ENCODE measurements around the gene DDX42.

DDX42 gene

GRCh38 chr17:63823659-63824331, 49.8 kb downstream of the DDX42 start:
- DNase-seq = no peak

GRCh38 chr17:63824362-63824761, 50.4 kb downstream of the DDX42 start:
- no peak for DNase-seq

- no peak for DNase-seq
Measured at GRCh38 chr17:63826468-63827001, 52.6 kb downstream of the DDX42 start.

DNA sequence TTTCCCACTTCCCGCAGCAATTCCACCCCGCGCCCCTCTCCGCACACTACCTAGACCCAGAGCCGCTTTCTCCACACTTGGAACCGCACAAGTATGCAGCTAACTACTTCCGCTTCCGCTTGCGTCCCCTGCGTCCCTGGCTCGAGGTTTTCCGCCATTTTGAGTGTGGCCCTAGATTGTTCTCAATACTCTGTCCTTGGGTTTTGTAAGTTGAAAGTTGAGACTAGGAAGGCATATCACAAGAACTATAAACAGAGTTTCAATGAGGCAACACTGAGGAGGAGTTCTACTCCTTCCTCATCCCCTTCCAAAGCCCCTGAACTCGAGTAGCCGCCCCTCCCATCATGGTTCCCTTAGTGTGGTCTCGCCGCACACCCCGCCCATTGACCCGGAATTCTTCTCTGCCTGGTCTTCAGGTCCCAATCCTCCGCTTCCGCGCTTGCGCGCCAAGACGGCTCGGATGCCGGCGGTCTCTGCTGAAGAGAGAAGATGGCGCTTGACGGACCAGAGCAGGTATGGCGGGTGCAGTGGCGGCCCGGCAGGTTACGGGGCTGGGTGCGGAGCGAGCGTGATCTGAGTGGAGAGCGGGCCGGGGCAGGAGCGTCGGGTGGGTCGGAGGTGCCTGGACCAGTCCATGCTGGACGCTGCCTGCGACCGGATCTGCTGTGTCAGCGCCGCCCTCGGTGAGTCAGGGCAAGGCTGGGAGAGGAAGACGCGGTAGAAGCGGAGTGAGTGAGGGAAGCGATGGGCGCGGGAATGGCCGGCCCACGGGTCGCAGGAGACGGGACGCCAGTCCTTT, 53.2 kb downstream of the DDX42 start, which contains the start of the genes FTSJ3 and PSMC5:
Gene FTSJ3, minus strand, starts transcription at position 662 of the 799 bp plus-strand sequence. CDS start 761 bp downstream, outside the sequence.
Gene PSMC5, plus strand, starts transcription at position 430 of the 799 bp plus-strand sequence. Its CDS starts 60 bp downstream, at position 490.
- no peak for DNase-seq

DNA sequence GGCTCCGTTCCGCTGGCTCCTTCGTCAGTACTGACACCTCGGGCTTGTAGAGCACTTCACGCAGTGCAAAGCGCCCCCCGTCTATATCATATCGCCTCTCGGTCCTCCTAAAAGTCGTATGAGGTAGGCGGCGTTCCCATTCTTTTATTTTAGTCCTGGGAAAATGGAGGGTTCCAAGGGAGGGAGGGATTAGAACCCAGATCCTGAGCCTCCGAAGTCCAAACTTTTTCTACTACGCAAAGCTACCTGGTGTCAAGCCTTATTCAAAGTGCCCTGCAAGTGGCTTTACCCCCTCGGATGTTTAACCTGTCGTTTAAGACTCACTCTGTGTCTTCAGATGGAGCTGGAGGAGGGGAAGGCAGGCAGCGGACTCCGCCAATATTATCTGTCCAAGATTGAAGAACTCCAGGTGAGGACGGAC, 53.8 kb downstream of the DDX42 start:
- DNase-seq = no peak

DNA sequence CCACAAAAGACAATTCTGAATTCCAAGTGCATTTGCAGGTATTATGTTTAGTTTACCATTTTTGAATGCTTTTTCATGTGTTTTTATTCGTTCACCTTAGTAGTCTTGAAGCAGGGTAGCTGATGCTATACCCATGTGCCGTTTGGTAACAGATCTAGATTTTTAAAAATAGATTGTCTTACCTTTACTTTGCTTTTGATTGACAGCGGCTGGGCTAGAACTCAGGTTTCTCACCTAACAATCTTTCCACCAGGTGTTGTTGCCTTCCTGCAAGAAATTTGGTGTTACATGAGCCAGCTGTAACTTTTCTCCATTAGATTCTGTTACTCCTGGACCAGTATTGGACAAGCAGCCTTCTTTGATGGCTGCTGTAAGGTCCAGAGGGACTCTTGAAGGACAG, 55.0 kb downstream of the DDX42 start:
- no peak for DNase-seq

DNA sequence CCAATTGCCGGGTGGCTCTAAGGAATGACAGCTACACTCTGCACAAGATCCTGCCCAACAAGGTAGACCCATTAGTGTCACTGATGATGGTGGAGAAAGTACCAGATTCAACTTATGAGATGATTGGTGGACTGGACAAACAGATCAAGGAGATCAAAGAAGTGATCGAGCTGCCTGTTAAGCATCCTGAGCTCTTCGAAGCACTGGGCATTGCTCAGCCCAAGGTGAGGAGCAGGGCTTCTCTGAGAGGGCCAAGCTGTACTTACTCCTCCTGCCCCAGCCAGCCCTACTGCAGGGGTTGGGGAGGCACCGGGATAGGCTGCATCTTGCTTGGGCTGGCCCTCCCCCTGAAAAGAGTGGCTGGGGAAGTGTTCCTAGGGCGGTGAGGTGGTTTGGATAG, 56.3 kb downstream of the DDX42 start:
- DNase-seq = no peak

DNA sequence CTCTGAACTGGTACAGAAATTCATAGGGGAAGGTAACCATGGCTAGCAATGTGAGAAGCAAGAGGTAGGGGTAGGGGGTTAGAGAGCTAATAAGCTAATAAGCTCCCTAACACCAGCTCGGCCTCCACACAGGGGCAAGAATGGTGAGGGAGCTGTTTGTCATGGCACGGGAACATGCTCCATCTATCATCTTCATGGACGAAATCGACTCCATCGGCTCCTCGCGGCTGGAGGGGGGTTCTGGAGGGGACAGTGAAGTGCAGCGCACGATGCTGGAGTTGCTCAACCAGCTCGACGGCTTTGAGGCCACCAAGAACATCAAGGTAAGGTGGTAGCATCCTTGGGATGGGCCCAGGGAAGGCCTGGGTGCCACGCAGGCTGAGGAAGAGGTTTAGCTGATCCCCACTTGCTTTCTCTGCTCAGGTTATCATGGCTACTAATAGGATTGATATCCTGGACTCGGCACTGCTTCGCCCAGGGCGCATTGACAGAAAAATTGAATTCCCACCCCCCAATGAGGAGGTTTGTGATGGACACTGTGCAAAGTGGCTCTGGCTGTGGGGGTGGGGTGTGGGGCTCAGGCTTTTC, 57.0 kb downstream of the DDX42 start:
- no peak for DNase-seq

- no peak for DNase-seq
Measured at GRCh38 chr17:63831505-63831904, 57.5 kb downstream of the DDX42 start.

- DNase-seq = no peak
Measured at GRCh38 chr17:63832014-63832413, 58.0 kb downstream of the DDX42 start.

DNA sequence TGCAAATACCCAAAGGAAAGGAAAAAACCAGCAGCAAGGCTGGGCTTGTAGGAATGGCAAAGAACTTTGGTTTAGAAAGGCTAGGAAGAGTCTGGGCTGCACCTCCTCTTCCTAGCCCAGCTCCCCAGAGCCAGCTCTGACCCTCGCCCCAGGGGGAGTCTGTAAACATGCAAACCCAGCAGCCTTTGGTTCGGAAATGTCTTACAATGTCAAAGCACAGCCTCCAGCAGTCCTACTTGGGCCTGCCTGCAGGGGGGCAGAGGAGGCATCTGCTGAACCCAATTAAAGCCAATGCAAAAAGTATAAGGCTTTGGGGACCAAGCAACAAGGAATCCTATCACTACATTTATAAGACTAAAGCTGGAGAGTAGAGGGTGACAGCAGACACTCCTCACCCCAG, 58.5 kb downstream of the DDX42 start:
- no peak for DNase-seq

- no peak for DNase-seq
Measured at GRCh38 chr17:63833026-63833740, 59.2 kb downstream of the DDX42 start.

DNA sequence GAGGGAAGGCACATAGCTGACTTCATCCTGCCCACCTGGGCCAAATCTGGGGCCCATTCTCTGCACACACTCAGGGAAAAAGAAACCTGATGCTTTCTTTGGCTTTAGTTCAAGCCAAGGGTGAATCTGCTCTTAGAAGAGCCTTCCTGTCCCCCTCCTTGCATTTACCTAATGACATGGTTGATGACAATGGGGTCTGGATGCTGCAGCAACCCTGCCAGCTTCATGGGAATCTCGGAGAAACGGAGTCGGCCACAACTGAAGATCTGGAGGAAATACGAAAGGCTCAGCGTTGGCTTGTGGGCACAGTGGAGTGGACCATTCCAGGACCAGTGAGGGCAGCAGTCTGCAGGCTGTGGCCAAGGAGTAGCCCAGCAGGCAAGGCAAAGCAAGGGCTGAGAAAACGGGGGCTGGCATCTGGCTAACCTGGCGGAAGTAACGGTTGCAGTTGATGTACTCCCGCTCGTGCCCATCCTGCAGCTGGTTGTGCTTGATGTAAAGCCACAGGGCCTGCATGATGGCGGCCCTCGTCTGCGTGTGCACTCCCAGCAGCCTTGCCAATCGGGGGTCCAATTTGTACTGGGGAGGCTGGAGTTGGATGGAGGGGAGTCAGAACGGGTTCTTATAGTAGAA, 59.9 kb downstream of the DDX42 start:
- no peak for DNase-seq

- DNase-seq = no peak
Measured at GRCh38 chr17:63834431-63835166, 60.6 kb downstream of the DDX42 start.

DNA sequence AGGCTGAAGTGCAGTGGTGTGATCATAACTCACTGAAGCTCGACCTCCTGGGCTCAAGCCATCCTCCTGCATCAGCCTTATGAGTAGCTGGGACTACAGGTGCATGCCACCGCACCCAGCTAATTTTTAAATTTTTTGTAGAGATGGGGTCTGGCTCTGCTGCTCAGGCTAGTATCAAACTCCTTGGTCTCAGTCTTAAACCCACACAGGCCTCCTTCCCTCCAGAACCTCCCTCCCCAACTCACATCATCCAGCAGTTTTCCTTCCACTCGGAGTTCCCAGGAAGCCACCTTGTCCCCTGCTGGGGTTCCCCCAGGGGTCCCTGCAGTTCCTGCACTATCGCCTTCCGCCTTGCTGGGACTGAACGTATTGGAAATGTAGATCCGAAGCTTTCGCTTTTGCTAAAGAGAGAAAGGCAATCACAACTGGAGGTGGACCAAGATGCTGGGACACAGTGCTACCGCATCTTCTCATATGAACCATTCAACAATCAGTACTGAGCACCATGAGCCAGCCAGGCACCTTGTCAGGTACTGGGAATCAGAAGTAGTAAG, 61.3 kb downstream of the DDX42 start:
- no peak for DNase-seq

- DNase-seq = no peak
Measured at GRCh38 chr17:63836811-63837210, 62.8 kb downstream of the DDX42 start.

DNA sequence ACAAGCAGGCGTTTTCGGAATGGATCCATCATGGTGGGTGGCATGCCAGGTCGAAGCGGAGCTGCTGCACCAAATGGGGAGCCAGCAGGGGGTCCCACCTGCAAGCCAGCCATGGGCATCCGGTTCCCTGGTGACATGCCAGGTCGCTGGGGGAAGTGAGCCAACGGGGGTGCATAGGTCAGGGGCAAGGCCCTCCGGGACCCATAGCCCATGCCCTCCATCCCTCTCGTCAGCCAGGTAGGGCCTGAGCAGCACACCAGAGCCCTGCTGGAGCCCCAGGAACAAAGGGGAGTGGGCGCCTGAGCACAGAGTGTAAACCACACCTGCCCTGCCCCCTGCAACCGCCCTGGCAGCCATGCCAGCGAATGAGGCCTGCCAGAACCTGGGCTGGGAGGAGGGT, 63.5 kb downstream of the DDX42 start:
- no peak for DNase-seq

DNA sequence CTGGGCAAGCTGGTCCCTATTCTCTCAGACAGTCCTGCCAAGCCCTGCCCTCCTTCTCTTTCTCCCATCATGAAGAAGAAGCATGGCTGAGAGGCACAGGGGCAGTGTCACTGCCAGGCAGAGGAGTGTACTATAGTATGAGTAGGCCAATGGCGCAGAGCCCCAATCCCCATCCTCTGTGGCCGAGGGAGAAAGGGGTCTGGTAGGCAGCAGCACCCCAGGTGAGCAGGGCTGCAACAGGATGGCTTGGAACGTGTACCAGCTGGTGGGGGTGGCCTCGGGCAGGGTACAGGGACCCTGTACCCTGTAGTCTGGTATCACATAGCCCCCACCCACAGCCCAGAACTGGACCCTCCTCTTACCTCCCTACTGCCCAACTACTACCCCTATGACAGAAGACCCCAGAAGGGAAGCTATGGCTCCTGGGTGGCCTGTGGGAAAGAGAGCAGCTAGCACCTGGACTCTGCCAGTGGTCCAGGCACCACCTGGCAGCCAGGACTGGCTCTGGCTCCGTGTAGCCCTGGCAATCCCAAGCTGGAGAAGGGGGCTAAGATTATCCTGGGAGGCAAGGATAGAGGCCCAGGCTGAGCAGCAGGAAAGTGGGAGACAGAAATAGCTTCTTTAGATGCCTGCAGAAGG, 64.1 kb downstream of the DDX42 start:
- DNase-seq = no peak

GRCh38 chr17:63838631-63839171, 64.7 kb downstream of the DDX42 start:
- DNase-seq = no peak

GRCh38 chr17:63840591-63841349, 66.8 kb downstream of the DDX42 start:
- no peak for DNase-seq

All from cortex of kidney (tissue), 1 donor.